ENCODE measurements around the gene ALPI.

GRCh38 chr2:232406556-232407310 is 49.2 kb upstream of the ALPI start, which contains the start of gene ALPG:
- TF ChIP-seq CTCF (conservative IDR thresholded peaks at IDR 0.05) (no peak), EZH2 (IDR thresholded peaks at IDR 0.05; ENCODE audit: low read depth) (no peak)

Data from PC-9 (cell line).